Measurements from ENCODE around the gene MSRB1. TPM values are rescaled to one million over a fixed set of nuclear protein-coding genes. Genes with fewer than 3 reads are reported as not detected.

The MSRB1 gene
- polyA plus RNA-seq, 1 donor from 2014 or later: 6.0 TPM

DNA sequence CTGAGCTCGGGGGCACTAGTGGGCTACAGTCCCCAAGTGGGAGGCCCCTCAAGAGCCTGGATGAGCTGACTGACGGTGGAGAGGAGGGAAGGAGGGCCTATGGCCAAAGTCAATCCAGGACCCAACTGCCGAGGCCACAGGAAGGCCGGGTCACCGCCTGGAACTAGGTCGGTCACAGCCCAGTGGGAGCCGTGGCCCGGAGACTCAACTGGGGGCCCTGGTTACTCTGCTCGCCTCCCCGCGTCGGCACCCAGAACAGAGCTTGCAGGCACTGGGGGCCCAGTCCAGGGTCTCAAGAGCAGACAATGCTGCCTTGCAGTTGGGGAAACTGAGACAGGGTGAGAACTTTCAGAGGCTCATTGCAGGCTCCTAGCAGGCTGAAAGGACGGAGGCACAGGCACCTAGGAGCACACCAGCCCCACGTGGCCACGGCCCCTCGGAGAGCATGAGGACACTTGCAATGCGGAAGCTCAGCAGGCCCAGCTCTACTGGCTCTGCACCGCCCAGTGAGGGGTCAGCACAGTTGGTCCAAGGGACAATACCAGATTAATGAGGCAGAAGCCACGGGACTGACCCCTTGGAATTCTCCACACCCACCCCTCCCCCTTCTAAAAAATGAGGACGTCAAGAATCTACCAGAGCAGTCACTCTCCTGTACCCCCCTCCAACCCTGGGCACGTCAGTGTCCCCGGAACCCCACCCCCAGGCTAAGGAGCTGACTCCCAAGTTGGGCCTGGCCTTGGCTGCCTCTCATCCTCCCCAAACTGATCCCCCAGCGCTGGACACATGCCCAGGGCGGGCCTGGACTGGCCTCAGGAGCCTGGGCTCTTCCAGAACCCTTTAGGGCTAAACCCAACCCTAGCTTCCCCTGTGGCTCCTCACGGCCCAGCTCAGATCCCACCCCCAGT lies 27.0 kb downstream of the MSRB1 start:
- Histone ChIP-seq H3F3A (ENCODE audit: insufficient read depth, low read length, poor library complexity, severe bottlenecking) (no peaks in the 10 kb centered on the region), H3K27me3 (ENCODE audit: insufficient read depth, low read depth, low read length) (peaks cover 55% of the 10 kb centered on the region), H3K36me3 (ENCODE audit: insufficient read depth, low read length) (no peaks in the 10 kb centered on the region), H3K79me2 (replicated peaks; ENCODE audit: insufficient read depth, low read length) (no peaks in the 10 kb centered on the region), H2AFZ (ENCODE audit: low read depth, low read length) (no peak overlapping the region), H3K9me2 (ENCODE audit: insufficient read depth, low read length) (no peaks in the 10 kb centered on the region), H3K4me2 (ENCODE audit: low read length) (no peak overlapping the region), H3K9me3 (ENCODE audit: low read length) (no peaks in the 10 kb centered on the region), H3K4me3 (ENCODE audit: low read length) (no peak overlapping the region), H3K9ac (ENCODE audit: low read length) (no peak overlapping the region), H3K27ac (ENCODE audit: low read length) (no peak overlapping the region), H4K20me1 (ENCODE audit: insufficient read depth) (no peaks in the 10 kb centered on the region)
- no peak for TF ChIP-seq RAD21 (conservative IDR thresholded peaks at IDR 0.05)
- TF ChIP-seq, protein P1, sequence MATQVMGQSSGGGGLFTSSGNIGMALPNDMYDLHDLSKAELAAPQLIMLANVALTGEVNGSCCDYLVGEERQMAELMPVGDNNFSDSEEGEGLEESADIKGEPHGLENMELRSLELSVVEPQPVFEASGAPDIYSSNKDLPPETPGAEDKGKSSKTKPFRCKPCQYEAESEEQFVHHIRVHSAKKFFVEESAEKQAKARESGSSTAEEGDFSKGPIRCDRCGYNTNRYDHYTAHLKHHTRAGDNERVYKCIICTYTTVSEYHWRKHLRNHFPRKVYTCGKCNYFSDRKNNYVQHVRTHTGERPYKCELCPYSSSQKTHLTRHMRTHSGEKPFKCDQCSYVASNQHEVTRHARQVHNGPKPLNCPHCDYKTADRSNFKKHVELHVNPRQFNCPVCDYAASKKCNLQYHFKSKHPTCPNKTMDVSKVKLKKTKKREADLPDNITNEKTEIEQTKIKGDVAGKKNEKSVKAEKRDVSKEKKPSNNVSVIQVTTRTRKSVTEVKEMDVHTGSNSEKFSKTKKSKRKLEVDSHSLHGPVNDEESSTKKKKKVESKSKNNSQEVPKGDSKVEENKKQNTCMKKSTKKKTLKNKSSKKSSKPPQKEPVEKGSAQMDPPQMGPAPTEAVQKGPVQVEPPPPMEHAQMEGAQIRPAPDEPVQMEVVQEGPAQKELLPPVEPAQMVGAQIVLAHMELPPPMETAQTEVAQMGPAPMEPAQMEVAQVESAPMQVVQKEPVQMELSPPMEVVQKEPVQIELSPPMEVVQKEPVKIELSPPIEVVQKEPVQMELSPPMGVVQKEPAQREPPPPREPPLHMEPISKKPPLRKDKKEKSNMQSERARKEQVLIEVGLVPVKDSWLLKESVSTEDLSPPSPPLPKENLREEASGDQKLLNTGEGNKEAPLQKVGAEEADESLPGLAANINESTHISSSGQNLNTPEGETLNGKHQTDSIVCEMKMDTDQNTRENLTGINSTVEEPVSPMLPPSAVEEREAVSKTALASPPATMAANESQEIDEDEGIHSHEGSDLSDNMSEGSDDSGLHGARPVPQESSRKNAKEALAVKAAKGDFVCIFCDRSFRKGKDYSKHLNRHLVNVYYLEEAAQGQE (IDR thresholded peaks at IDR 0.05; ENCODE audit: borderline replicate concordance): no peak
- TF ChIP-seq EP300 (conservative IDR thresholded peaks at IDR 0.05; ENCODE audit: poor library complexity, severe bottlenecking): no peak
- no peak for TF ChIP-seq TAF1 (IDR thresholded peaks at IDR 0.05; ENCODE audit: low read depth)
- no peak for TF ChIP-seq MXI1 (conservative IDR thresholded peaks at IDR 0.05; ENCODE audit: poor library complexity, severe bottlenecking)
- TF ChIP-seq EZH2 (IDR thresholded peaks at IDR 0.05; ENCODE audit: borderline replicate concordance, insufficient read depth, low read length, poor library complexity, severe bottlenecking): no peak
- no peak for TF ChIP-seq SMC3 (conservative IDR thresholded peaks at IDR 0.05; ENCODE audit: poor library complexity)
- TF ChIP-seq, protein P2, sequence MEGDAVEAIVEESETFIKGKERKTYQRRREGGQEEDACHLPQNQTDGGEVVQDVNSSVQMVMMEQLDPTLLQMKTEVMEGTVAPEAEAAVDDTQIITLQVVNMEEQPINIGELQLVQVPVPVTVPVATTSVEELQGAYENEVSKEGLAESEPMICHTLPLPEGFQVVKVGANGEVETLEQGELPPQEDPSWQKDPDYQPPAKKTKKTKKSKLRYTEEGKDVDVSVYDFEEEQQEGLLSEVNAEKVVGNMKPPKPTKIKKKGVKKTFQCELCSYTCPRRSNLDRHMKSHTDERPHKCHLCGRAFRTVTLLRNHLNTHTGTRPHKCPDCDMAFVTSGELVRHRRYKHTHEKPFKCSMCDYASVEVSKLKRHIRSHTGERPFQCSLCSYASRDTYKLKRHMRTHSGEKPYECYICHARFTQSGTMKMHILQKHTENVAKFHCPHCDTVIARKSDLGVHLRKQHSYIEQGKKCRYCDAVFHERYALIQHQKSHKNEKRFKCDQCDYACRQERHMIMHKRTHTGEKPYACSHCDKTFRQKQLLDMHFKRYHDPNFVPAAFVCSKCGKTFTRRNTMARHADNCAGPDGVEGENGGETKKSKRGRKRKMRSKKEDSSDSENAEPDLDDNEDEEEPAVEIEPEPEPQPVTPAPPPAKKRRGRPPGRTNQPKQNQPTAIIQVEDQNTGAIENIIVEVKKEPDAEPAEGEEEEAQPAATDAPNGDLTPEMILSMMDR (IDR thresholded peaks at IDR 0.05; ENCODE audit: poor library complexity, severe bottlenecking): no peak
- TF ChIP-seq POLR2AphosphoS5 (IDR thresholded peaks at IDR 0.05): no peak

DNA sequence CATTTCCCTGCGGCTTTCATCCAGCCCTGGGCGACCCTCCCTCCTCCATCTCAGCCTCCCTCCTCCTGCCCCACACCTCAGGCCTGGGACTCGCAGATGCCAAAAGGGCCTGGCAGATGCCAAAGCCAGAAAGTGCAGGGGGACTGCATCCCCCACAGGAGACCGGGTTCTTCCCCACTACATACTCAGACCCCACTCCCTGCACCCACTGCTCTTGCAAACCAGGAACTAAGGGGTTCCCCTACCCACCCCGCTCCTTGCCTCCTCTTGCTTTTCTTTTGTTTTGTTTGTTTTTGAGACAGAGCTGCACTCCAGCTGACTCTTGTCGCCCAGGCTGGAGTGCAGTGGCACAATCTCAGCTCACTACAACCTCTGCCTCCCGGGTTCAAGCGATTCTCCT lies 28.0 kb downstream of the MSRB1 start:
- Histone ChIP-seq H3K9ac (ENCODE audit: low read length) (no peak overlapping the region), H3K9me2 (ENCODE audit: insufficient read depth, low read length) (no peaks in the 10 kb centered on the region), H3K27me3 (ENCODE audit: insufficient read depth, low read depth, low read length) (peaks cover 45% of the 10 kb centered on the region), H4K20me1 (ENCODE audit: insufficient read depth) (no peaks in the 10 kb centered on the region), H3K79me2 (replicated peaks; ENCODE audit: insufficient read depth, low read length) (no peaks in the 10 kb centered on the region), H3K27ac (ENCODE audit: low read length) (no peak overlapping the region), H3K4me2 (ENCODE audit: low read length) (no peak overlapping the region), H3K9me3 (ENCODE audit: low read length) (no peaks in the 10 kb centered on the region), H2AFZ (ENCODE audit: low read depth, low read length) (no peak overlapping the region), H3K36me3 (ENCODE audit: insufficient read depth, low read length) (no peaks in the 10 kb centered on the region), H3K4me3 (ENCODE audit: low read length) (no peak overlapping the region), H3F3A (ENCODE audit: insufficient read depth, low read length, poor library complexity, severe bottlenecking) (no peaks in the 10 kb centered on the region)
- TF ChIP-seq RAD21 (conservative IDR thresholded peaks at IDR 0.05) (no peak), MXI1 (conservative IDR thresholded peaks at IDR 0.05; ENCODE audit: poor library complexity, severe bottlenecking) (no peak), EP300 (conservative IDR thresholded peaks at IDR 0.05; ENCODE audit: poor library complexity, severe bottlenecking) (no peak), POLR2AphosphoS5 (IDR thresholded peaks at IDR 0.05) (no peak), EZH2 (IDR thresholded peaks at IDR 0.05; ENCODE audit: borderline replicate concordance, insufficient read depth, low read length, poor library complexity, severe bottlenecking) (no peak), SMC3 (conservative IDR thresholded peaks at IDR 0.05; ENCODE audit: poor library complexity) (no peak), TAF1 (IDR thresholded peaks at IDR 0.05; ENCODE audit: low read depth) (no peak)
- TF ChIP-seq, protein P1 (IDR thresholded peaks at IDR 0.05; ENCODE audit: borderline replicate concordance): no peak
- TF ChIP-seq, protein P2 (IDR thresholded peaks at IDR 0.05; ENCODE audit: poor library complexity, severe bottlenecking): no peak

All from neural cell (in vitro differentiated cells).